Left ventricle myocardium inferior (tissue), 1 donor: ENCODE results near the gene SHISA5. TPM values are rescaled to one million over a fixed set of nuclear protein-coding genes. Genes with fewer than 3 reads are reported as not detected.
"Not testable (repeated sequence)": the region's sequence is repeated elsewhere in the genome, so short reads cannot be mapped to it uniquely, and the experiment has no call there.

ENCODE experiments used
- DNase-seq: peaks from one replicate; pipeline ENCODE4 v3.0.0-alpha.2; 2020
- H3K27ac ChIP-seq: fragments of 200-600 bp; replicated peaks from 2 replicates; pipeline ENCODE4 v1.8.0; 2021
- H3K27me3 ChIP-seq: fragments of 200-600 bp; 2 replicates; pipeline ENCODE4 v1.8.0; 2021; ENCODE audit warnings: low read depth
- H3K36me3 ChIP-seq: fragments of 200-600 bp; 2 replicates; pipeline ENCODE4 v1.8.0; 2021
- H3K4me1 ChIP-seq: fragments of 200-600 bp; 2 replicates; pipeline ENCODE4 v1.8.0; 2021
- H3K4me3 ChIP-seq: fragments of 200-600 bp; 2 replicates; pipeline ENCODE4 v1.8.0; 2021; ENCODE audit warnings: mild to moderate bottlenecking, moderate library complexity
- H3K9me3 ChIP-seq: fragments of 200-600 bp; replicated peaks from 2 replicates; pipeline ENCODE4 v1.8.0; 2021
- CTCF ChIP-seq: fragments of 200-600 bp; IDR thresholded peaks from 2 replicates; pipeline ENCODE4 v1.8.0; 2021; ENCODE audit warnings: antibody characterized with exemption, mild to moderate bottlenecking, borderline replicate concordance
- intact Hi-C: fragments of 100-400 bp; cut with micrococcal nuclease; formaldehyde crosslinking; loops from one replicate; pipeline ENCODE4 v1.11.0; 2022
- total RNA-seq: library from RNA; stranded (reverse); fragmentation: NEBNext Ultra II Directional; extraction: Animal tissue kit (Norgen Biotek cat#: 25700); gene quantifications from one replicate; pipeline ENCODE4 v1.2.1, GENCODE V29; 2021
- donor health status: DM: no; HTN: yes; CAD: no; lungs with severe emphysema.

The SHISA5 gene
- total RNA-seq, 1 donor from 2014 or later = 47.3 TPM

DNA sequence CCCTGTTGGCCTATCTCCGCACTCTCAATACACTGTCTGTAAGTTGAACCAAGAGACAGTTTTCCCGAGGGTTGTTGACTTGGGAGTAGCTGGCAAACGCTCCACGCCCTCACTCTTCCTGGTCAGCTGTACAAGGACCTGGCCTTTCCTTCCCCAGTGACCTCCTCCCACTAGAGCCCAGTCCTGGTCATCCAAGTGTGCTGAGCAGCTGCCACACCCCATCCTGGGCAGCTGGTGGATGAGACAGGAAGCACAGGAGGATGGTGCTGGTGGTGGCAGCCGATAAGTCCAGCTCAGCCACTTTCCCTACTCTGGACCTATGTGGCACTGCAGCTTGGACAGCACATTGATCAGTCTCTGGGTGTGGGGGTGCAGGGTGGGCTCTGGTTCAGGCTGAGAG lies 32.8 kb upstream of the SHISA5 start:
- TF ChIP-seq CTCF = no peak
- peaks cover 6% of the 10 kb centered on the region for H3K36me3 ChIP-seq
- intact Hi-C loops = no loop called here

DNA sequence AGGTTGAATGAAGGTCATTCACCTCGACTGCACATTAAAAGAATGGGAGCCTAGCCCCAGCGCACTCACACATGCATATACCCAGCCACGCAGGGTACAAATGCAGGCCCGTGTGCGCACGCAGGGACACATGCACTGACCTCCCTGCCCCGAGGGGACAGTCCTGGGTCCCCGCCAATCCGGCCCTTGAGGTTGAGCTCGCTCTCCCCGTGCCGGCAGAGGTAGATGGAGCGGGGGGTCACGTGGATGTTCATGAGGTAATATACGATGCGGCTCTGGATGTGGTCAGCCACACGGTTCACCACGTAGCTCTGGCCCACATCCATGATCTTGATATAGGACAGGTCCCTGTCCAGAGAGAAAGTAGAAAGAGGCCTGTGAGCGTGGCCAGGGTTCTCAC lies 32.1 kb upstream of the SHISA5 start:
- DNase-seq = no peak
- H3K9me3 ChIP-seq = no peaks in the 10 kb centered on the region
- no peaks in the 10 kb centered on the region for H3K4me1 ChIP-seq
- H3K4me3 ChIP-seq = no peak overlapping the region
- intact Hi-C loops = no loop called here
- no peak overlapping the region for H3K27ac ChIP-seq
- H3K27me3 ChIP-seq = no peaks in the 10 kb centered on the region
- peaks cover 6% of the 10 kb centered on the region for H3K36me3 ChIP-seq
- TF ChIP-seq CTCF = no peak

More for the DNA sequence above, 32.8 kb upstream of the SHISA5 start:
- no peaks in the 10 kb centered on the region for H3K4me1 ChIP-seq
- no peaks in the 10 kb centered on the region for H3K9me3 ChIP-seq
- DNase-seq = no peak
- H3K27ac ChIP-seq = no peak overlapping the region
- H3K4me3 ChIP-seq = no peak overlapping the region
- no peaks in the 10 kb centered on the region for H3K27me3 ChIP-seq

GRCh38 chr3:48535578-48535977 lies 31.6 kb upstream of the SHISA5 start:
- no peak overlapping the region for H3K4me3 ChIP-seq
- no peak for TF ChIP-seq CTCF
- no peak overlapping the region for H3K27ac ChIP-seq
- peaks cover 6% of the 10 kb centered on the region for H3K36me3 ChIP-seq
- H3K27me3 ChIP-seq = no peaks in the 10 kb centered on the region
- intact Hi-C loops = no loop called here
- no peaks in the 10 kb centered on the region for H3K4me1 ChIP-seq
- DNase-seq = no peak
- H3K9me3 ChIP-seq = no peaks in the 10 kb centered on the region

DNA sequence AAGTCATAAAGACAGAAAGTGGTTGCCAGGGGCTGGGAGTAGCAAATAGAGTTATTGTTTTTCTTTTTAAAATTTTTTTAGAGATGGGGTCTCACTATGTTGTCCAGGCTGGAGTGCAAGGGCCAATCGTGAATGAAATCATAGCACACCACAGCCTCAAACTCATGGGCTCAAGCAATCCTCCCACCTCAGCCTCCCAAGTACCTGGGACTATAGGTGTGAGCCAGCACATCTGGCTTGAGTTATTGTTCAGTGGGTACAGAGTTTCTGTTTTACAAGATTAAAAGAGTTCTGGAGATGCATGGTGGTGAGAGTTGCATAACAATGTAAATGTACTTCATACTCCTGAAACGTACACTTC lies 29.0 kb upstream of the SHISA5 start:
- H3K9me3 ChIP-seq = no peaks in the 10 kb centered on the region
- no peaks in the 10 kb centered on the region for H3K4me1 ChIP-seq
- no peak overlapping the region for H3K27ac ChIP-seq
- no peaks in the 10 kb centered on the region for H3K27me3 ChIP-seq
- TF ChIP-seq CTCF = no peak
- H3K4me3 ChIP-seq = no peak overlapping the region
- H3K36me3 ChIP-seq = peaks cover 6% of the 10 kb centered on the region
- no peak for DNase-seq
- intact Hi-C loops = no loop called here

GRCh38 chr3:48532271-48532976 lies 28.4 kb upstream of the SHISA5 start:
- no peaks in the 10 kb centered on the region for H3K27me3 ChIP-seq
- TF ChIP-seq CTCF = no peak
- no peaks in the 10 kb centered on the region for H3K9me3 ChIP-seq
- H3K4me3 ChIP-seq = no peak overlapping the region
- intact Hi-C loops = no loop called here
- no peak for DNase-seq
- no peak overlapping the region for H3K27ac ChIP-seq
- no peaks in the 10 kb centered on the region for H3K4me1 ChIP-seq
- peaks cover 6% of the 10 kb centered on the region for H3K36me3 ChIP-seq

DNA sequence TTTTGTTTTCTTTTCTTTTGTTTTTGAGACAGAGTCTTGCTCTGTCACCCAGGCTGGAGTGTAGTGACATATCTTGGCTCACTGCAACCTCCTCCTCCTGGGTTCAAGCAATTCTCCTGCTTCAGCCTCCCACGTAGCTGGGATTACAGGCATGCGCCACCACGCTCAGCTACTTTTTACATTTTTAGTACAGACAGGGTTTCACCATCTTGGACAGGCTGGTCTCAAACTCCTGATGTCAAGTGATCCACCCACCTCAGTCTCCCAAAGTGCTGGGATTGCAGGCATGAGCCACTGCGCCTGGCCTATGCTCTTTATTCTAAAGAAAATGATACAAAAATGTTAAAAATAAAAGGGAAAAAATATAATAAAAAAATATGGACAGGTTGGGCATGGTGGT lies 26.7 kb upstream of the SHISA5 start:
- DNase-seq, H3K27ac ChIP-seq, H3K9me3 ChIP-seq, H3K36me3 ChIP-seq, H3K4me3 ChIP-seq, H3K27me3 ChIP-seq, H3K4me1 ChIP-seq, intact Hi-C loops: not testable (repeated sequence)
